Activated T-helper 2 cell treated with anti-CD3 and anti-CD28 coated beads, Interferon-gamma antibody, Interleukin-2, Interleukin-4, amounts not matched to agents 10 μg/mL and 5 μg/mL and 100 μg/mL, durations not matched to agents 14 hours and 24 hours and 36 hours (primary cell): ENCODE results near the gene MIEF1. TPM values are rescaled to one million over a fixed set of nuclear protein-coding genes. Genes with fewer than 3 reads are reported as not detected.
A peak's percentile ranks its signal among the peaks of the same experiment; 100 is the strongest.

ENCODE experiments used
- DNase-seq: peaks from one replicate; pipeline ENCODE4 v3.0.0; 2021; ENCODE audit warnings: low spot score
- H3K27ac Mint-ChIP-seq: one replicate; pipeline ENCODE4 v1.8.0; 2021; ENCODE audit warnings: mixed read lengths
- H3K27me3 Mint-ChIP-seq: one replicate; pipeline ENCODE4 v1.8.0; 2021; ENCODE audit warnings: low read depth, mixed read lengths
- H3K36me3 Mint-ChIP-seq: one replicate; pipeline ENCODE4 v1.8.0; 2021; ENCODE audit warnings: low read depth, mixed read lengths
- H3K4me1 Mint-ChIP-seq: one replicate; pipeline ENCODE4 v1.8.0; 2021; ENCODE audit warnings: low read depth, mixed read lengths
- H3K4me3 Mint-ChIP-seq: one replicate; pipeline ENCODE4 v1.8.0; 2021; ENCODE audit warnings: low read depth, mild to moderate bottlenecking, moderate library complexity, mixed read lengths
- H3K9me3 Mint-ChIP-seq: one replicate; pipeline ENCODE4 v1.8.0; 2021; ENCODE audit warnings: mixed read lengths
- intact Hi-C: fragments of 100-400 bp; cut with micrococcal nuclease; formaldehyde crosslinking; loops from one replicate; pipeline ENCODE4 v1.15.1; 2023
- total RNA-seq: library from RNA; stranded (reverse); gene quantifications from 2 replicates; pipeline ENCODE4 v1.2.3, GENCODE V29; 2022

MIEF1 gene
- total RNA-seq, 1 donor from 2014 or later = 46.9 TPM

- peak overlapping the region; percentile 43 for H3K4me3 Mint-ChIP-seq
- H3K36me3 Mint-ChIP-seq = peaks cover 87% of the 10 kb centered on the region
- no peak for DNase-seq
- H3K27me3 Mint-ChIP-seq = no peaks in the 10 kb centered on the region
- peaks cover 60% of the 10 kb centered on the region for H3K4me1 Mint-ChIP-seq
- peak overlapping the region; percentile 81 for H3K27ac Mint-ChIP-seq
- no peaks in the 10 kb centered on the region for H3K9me3 Mint-ChIP-seq
- intact Hi-C loops = no loop called here
Observed at GRCh38 chr22:39524753-39525657, 22.9 kb downstream of the MIEF1 start.

- no peak for DNase-seq
- H3K4me1 Mint-ChIP-seq = peaks cover 65% of the 10 kb centered on the region
- intact Hi-C loops = no loop called here
- peaks cover 88% of the 10 kb centered on the region for H3K36me3 Mint-ChIP-seq
- no peaks in the 10 kb centered on the region for H3K27me3 Mint-ChIP-seq
- H3K9me3 Mint-ChIP-seq = no peaks in the 10 kb centered on the region
- peak overlapping the region; percentile 49 for H3K4me3 Mint-ChIP-seq
- peak overlapping the region; percentile 81 for H3K27ac Mint-ChIP-seq
Observed at GRCh38 chr22:39525658-39525975, 23.5 kb downstream of the MIEF1 start.

GRCh38 chr22:39526736-39527171 is 24.7 kb downstream of the MIEF1 start:
- Mint-ChIP-seq H3K36me3 (peaks cover 88% of the 10 kb centered on the region), H3K27me3 (no peaks in the 10 kb centered on the region), H3K9me3 (no peaks in the 10 kb centered on the region), H3K4me3 (no peak overlapping the region), H3K27ac (peak overlapping the region; percentile 33), H3K4me1 (peaks cover 74% of the 10 kb centered on the region)
- no peak for DNase-seq
- intact Hi-C loops = no loop called here

- H3K27me3 Mint-ChIP-seq = no peaks in the 10 kb centered on the region
- intact Hi-C loops = no loop called here
- H3K36me3 Mint-ChIP-seq = peaks cover 86% of the 10 kb centered on the region
Observed at GRCh38 chr22:39527481-39527961, 25.4 kb downstream of the MIEF1 start.

GRCh38 chr22:39528080-39528661 is 26.1 kb downstream of the MIEF1 start:
- Mint-ChIP-seq H3K9me3 (no peaks in the 10 kb centered on the region), H3K36me3 (peaks cover 82% of the 10 kb centered on the region), H3K4me3 (peak overlapping the region; percentile 50), H3K27me3 (no peaks in the 10 kb centered on the region), H3K27ac (no peak overlapping the region), H3K4me1 (peaks cover 67% of the 10 kb centered on the region)
- intact Hi-C loops = no loop called here
- DNase-seq = no peak

More at GRCh38 chr22:39527481-39527961, 25.4 kb downstream of the MIEF1 start:
- DNase-seq = no peak
- peaks cover 70% of the 10 kb centered on the region for H3K4me1 Mint-ChIP-seq
- peak overlapping the region; percentile 70 for H3K27ac Mint-ChIP-seq
- no peaks in the 10 kb centered on the region for H3K9me3 Mint-ChIP-seq
- no peak overlapping the region for H3K4me3 Mint-ChIP-seq

GRCh38 chr22:39528681-39529486 is 26.8 kb downstream of the MIEF1 start:
- no peaks in the 10 kb centered on the region for H3K27me3 Mint-ChIP-seq
- H3K9me3 Mint-ChIP-seq = no peaks in the 10 kb centered on the region
- intact Hi-C loops = loop anchor here (1.0 kb wide), 1 partner anchor 36 kb away; no protein-coding TSS in a partner anchor
- H3K36me3 Mint-ChIP-seq = peaks cover 77% of the 10 kb centered on the region
- no peak overlapping the region for H3K27ac Mint-ChIP-seq
- DNase-seq = peak; percentile 87
- H3K4me1 Mint-ChIP-seq = peaks cover 66% of the 10 kb centered on the region
- peak overlapping the region; percentile 50 for H3K4me3 Mint-ChIP-seq

- no peak for DNase-seq
- Mint-ChIP-seq H3K9me3 (no peaks in the 10 kb centered on the region), H3K4me3 (peak overlapping the region; percentile 30), H3K4me1 (peaks cover 65% of the 10 kb centered on the region), H3K36me3 (peaks cover 71% of the 10 kb centered on the region), H3K27me3 (no peaks in the 10 kb centered on the region), H3K27ac (no peak overlapping the region)
- intact Hi-C loops = loop anchor here (1.0 kb wide), 1 partner anchor 36 kb away; no protein-coding TSS in a partner anchor
Observed at GRCh38 chr22:39529487-39529851, 27.4 kb downstream of the MIEF1 start.

GRCh38 chr22:39530116-39530515 is 28.0 kb downstream of the MIEF1 start:
- H3K4me1 Mint-ChIP-seq = peaks cover 59% of the 10 kb centered on the region
- peak overlapping the region; percentile 31 for H3K27ac Mint-ChIP-seq
- no peaks in the 10 kb centered on the region for H3K27me3 Mint-ChIP-seq
- intact Hi-C loops = loop anchor here (5.0 kb wide), 3 partner anchors 402 to 1422 kb away; partner anchors contain the start of genes RBX1 and TNRC6B
- DNase-seq = no peak
- H3K9me3 Mint-ChIP-seq = no peaks in the 10 kb centered on the region
- peaks cover 65% of the 10 kb centered on the region for H3K36me3 Mint-ChIP-seq
- H3K4me3 Mint-ChIP-seq = peak overlapping the region; percentile 7

GRCh38 chr22:39530692-39531331 is 28.7 kb downstream of the MIEF1 start:
- H3K9me3 Mint-ChIP-seq = no peaks in the 10 kb centered on the region
- peaks cover 54% of the 10 kb centered on the region for H3K4me1 Mint-ChIP-seq
- H3K36me3 Mint-ChIP-seq = peaks cover 58% of the 10 kb centered on the region
- no peak for DNase-seq
- intact Hi-C loops = loop anchor here (5.0 kb wide), 3 partner anchors 401 to 1421 kb away; partner anchors contain the start of genes RBX1 and TNRC6B
- peak overlapping the region; percentile 96 for H3K4me3 Mint-ChIP-seq
- H3K27ac Mint-ChIP-seq = no peak overlapping the region
- H3K27me3 Mint-ChIP-seq = no peaks in the 10 kb centered on the region

- H3K27me3 Mint-ChIP-seq = no peaks in the 10 kb centered on the region
- H3K27ac Mint-ChIP-seq = peak within 1 kb of the TSS; percentile 90
- H3K9me3 Mint-ChIP-seq = no peaks in the 10 kb centered on the region
- H3K36me3 Mint-ChIP-seq = peaks cover 52% of the 10 kb centered on the region
- peaks cover 44% of the 10 kb centered on the region for H3K4me1 Mint-ChIP-seq
- H3K4me3 Mint-ChIP-seq = peak within 1 kb of the TSS; percentile 96
- DNase-seq = peak; percentile 99
- intact Hi-C loops = loop anchor here (1.0 to 5.0 kb wide), 8 partner anchors 12 to 1420 kb away; partner anchors contain the start of genes ADSL, ATF4, MIEF1 and RBX1
Observed at GRCh38 chr22:39532215-39533073, 30.4 kb downstream of the MIEF1 start, which contains the start of gene RPS19BP1. TSS of gene RPS19BP1 (minus strand) at chr22:39532748. CDS start at chr22:39532738, 10 bp downstream.

- Mint-ChIP-seq H3K4me3 (no peak overlapping the region), H3K27me3 (no peaks in the 10 kb centered on the region), H3K4me1 (peaks cover 36% of the 10 kb centered on the region), H3K27ac (no peak overlapping the region), H3K9me3 (no peaks in the 10 kb centered on the region), H3K36me3 (peaks cover 35% of the 10 kb centered on the region)
- intact Hi-C loops = loop anchor here (5.0 kb wide), 3 partner anchors 398 to 1418 kb away; partner anchors contain the start of genes RBX1 and TNRC6B
- DNase-seq = no peak
Observed at GRCh38 chr22:39534092-39534506, 32.0 kb downstream of the MIEF1 start.
